Measurements from ENCODE around the gene DCTD. TPM values are rescaled to one million over a fixed set of nuclear protein-coding genes. Genes with fewer than 3 reads are reported as not detected.

The DCTD gene
- total and polyA plus RNA-seq, 10 of the 15 experiments (the other 5 are each of a cell fraction or from before 2014, with no cell fraction given), result 37.8 to 137 (median 92.1) TPM

DNA sequence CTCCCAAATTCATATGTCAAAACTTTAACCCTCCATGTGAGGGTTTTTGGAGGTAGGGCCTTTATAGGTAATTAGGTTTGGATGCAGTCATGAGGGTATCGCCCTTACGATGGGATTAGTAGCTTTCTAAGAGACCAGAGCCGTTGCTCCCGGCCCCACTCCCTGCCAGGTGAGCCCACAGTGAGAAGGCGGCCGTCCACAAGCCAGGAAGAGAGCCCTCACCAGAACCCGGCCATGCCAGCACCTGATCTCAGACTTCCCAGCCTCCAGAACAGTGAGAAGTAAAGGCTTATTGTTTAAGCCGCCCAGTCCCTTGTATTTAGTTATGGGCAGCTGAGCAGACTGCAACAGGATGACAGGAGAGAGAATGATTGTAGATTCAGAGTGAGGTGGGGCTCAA lies 40.8 kb downstream of the DCTD start:
- Histone ChIP-seq H3K9ac (ENCODE audit: control insufficient read depth, insufficient read depth, low read length) (no peak overlapping the region), H3K79me2 (ENCODE audit: control insufficient read depth, insufficient read depth, low read length) (no peaks in the 10 kb centered on the region), H3K4me1 (ENCODE audit: control insufficient read depth, insufficient read depth, low read length) (no peaks in the 10 kb centered on the region), H3K4me2 (ENCODE audit: control insufficient read depth, insufficient read depth) (no peak overlapping the region), H3K27me3 (replicated peaks in 1 of 2; ENCODE audit: control insufficient read depth in 2 of 2, insufficient read depth in 2 of 2, low read length in 1 of 2) (no peaks in the 10 kb centered on the region), H3K4me3 (no peak overlapping the region), H2AFZ (ENCODE audit: control insufficient read depth, low read depth, low read length) (no peak overlapping the region), H3K36me3 (ENCODE audit: control insufficient read depth in 2 of 2, insufficient read depth in 2 of 2, low read length in 1 of 2) (peaks cover 2% of the 10 kb centered on the region in 2 experiments; a peak in 3 of 4 replicates), H3K9me3 (replicated peaks; ENCODE audit: control insufficient read depth, insufficient read depth, low read length) (no peaks in the 10 kb centered on the region), H3K27ac (ENCODE audit: control insufficient read depth, insufficient read depth) (no peak overlapping the region), H4K20me1 (ENCODE audit: control insufficient read depth, insufficient read depth) (no peaks in the 10 kb centered on the region; the same call in 1 of the 2 replicates)
- ChIA-PET RAD21 (ENCODE audit: unreplicated experiment) (no interaction called here), CTCF (no interaction called here), POLR2A (no interaction called here), SMC1A (ENCODE audit: uncharacterized antibody, unreplicated experiment) (no interaction called here)
- FAIRE-seq, result no peak
- TF ChIP-seq NR2C1 (IDR thresholded peaks at IDR 0.05), result no peak
- TF ChIP-seq ZNF592 (IDR thresholded peaks at IDR 0.05), result no peak
- no peak for TF ChIP-seq HCFC1 (IDR thresholded peaks at IDR 0.05; ENCODE audit: low read length)
- TF ChIP-seq JUNB (IDR thresholded peaks at IDR 0.05), result no peak
- TF ChIP-seq CEBPZ (IDR thresholded peaks at IDR 0.05; ENCODE audit: low read depth, low read length), result no peak
- TF ChIP-seq CHD2 (IDR thresholded peaks at IDR 0.05; ENCODE audit: borderline replicate concordance, low read depth, low read length), result no peak
- no peak for TF ChIP-seq SMC3 (IDR thresholded peaks at IDR 0.05; ENCODE audit: borderline replicate concordance, low read length)
- no peak for TF ChIP-seq IKZF2 (IDR thresholded peaks at IDR 0.05)
- TF ChIP-seq BACH1 (IDR thresholded peaks at IDR 0.05; ENCODE audit: borderline replicate concordance), result no peak
- no peak for TF ChIP-seq SIN3A (IDR thresholded peaks at IDR 0.05; ENCODE audit: low read depth, low read length)
- TF ChIP-seq HSF1 (IDR thresholded peaks at IDR 0.05; ENCODE audit: low read depth, low read length), result no peak
- no peak for TF ChIP-seq IRF4 (IDR thresholded peaks at IDR 0.05; ENCODE audit: low read depth, low read length)
- WGBS (ENCODE audit: insufficient coverage, insufficient replicate concordance, low lambda C conversion rate, missing lambda C conversion rate), result 88% methylated on average over 8 of the region's 8 CpGs
- in situ Hi-C loops (cut with MboI) (no loop called here), intact Hi-C loops (cut with micrococcal nuclease; ENCODE audit: unreplicated experiment) (no loop called here)
- no peak for ATAC-seq
- no TSS peak for BruUV-seq (replicated peaks)
- DNase-seq (ENCODE audit: low read depth, low spot score), result no peak
